ENCODE data around the gene SIRT3.

The SIRT3 gene

DNA sequence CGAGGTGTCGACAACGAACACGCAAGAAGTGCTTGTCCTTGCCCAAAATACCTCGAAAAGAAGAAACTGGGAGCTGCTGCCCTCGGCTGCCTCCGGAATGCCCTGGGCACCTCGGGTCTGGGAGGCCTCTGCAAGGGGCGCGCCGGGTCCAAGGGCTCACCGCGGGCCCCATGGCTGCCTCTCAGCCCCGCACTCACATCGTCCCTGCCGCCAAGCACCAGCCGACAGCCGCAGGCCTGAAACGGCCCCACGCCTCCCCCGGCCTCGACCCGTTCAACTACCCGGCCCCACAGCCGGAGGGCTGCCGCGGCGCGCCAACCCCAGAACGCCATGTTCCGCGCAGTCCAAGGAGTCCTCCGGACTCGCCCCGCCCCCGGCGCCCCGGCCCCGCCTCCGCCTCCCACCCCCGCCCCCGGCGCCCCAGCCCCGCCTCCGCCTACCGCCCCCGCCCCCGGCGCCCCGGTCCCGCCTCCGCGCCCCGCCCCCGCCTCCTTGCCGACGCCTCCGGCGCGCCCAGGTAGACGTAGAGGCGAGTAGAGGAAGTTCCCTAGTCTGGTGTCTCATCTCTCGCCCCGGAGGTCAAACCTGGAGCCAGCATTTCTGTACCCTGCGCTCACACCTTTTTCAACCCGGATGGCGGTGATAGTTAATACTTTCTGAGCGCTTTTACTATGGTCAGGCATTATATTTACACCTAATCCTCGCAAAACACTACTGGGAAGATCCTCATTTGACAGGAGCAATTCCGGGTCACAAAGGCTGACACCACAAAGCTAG, at the start of gene SIRT3:
TSS of gene SIRT3 (minus strand) at position 346 of the 777 bp plus-strand sequence. CDS start at position 332, 14 bp downstream.
- DNase-seq (ENCODE audit: low read depth in 2 of 2): peak; percentile 68 to 72

DNA sequence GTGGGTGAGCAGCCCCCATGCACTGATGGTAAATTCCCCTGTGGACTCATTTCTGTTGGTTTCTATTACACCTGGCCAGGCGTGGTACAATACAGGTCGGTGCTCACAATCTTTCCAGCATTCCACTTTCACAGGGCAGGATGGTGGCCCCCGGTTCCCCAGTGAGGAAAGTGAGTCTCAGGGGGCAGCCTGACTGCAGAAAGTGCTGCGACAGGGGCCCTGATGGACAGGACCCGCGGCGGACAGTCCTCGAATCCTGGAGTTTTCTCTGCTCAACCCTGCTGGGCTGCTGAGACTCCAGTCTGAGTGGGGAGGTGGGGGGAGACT, 49.7 kb upstream of the SIRT3 start:
- no peak for DNase-seq (ENCODE audit: low read depth in 2 of 2)

DNA sequence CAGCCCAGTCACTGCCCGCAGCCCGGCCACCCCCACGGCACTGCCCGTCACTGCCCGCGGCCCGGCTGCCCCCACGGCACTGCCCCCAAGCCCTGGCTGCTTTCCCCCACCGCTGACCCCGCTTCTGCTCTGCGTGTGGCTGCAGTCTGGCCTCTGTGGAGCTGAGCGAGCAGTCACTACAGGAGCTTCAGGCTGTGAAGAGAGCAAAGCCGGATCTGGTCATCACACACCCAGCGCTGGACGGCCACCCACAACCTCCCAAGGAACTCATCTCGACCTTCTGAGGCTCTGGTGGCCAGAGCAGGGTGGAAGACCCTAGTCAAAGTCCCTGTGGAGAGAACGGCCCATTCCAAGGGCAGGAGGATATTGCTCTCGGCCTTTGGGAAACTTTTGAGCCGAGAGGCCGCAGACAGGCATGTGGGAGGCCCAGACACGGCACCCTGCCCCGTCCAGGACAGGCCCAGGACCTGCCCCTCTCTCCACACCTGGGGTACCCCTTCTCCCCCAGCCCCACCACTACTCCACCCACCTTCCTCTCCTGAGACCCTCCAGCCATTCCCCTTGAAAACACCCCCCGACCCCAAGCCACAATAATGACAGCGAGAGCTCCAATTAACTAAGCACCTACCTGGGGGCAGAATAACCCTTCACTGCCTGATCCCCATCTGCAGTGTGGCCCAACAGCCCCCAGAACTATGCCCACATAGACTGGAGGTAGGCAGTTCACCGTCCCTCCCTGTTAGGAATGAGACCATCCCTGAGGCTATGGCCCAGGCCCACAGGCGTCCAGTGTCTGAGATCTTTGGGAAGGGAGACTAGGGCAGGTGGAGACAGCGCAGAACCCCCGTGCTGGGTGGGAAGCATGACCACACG, 49.1 kb upstream of the SIRT3 start:
- DNase-seq (ENCODE audit: low read depth in 2 of 2): no peak

DNA sequence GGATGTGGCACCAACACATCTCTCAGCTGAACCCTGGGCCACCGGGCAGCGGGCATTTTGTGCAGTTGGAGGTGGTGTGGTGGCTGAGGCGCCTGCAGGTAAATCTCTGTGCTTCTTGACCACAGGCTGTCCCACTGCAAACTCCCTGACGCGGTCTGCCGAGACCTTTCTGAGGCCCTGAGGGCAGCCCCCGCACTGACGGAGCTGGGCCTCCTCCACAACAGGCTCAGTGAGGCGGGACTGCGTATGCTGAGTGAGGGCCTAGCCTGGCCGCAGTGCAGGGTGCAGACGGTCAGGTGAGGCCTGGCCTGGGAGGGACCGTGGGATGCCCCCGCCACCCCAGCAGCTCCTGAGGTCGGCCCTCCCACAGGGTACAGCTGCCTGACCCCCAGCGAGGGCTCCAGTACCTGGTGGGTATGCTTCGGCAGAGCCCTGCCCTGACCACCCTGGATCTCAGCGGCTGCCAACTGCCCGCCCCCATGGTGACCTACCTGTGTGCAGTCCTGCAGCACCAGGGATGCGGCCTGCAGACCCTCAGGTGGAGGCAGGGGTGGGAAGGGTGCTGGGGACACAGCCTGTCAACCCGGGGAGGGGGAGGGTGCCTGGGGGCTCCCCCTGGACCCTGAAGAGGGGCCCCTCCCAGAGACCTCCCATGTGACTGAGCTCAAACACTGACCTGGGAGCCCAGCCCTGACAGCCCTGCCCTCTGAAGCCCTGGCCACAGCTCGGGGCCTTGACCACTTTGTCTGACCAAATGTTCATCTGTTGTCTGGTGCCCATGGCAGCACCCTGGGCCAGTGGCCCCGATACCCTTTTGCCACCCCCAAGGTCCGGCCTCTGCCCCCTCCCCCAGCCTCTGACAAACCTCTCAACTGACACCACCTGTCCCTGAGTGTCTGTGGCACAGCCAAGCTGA, 48.2 kb upstream of the SIRT3 start:
- no peak for DNase-seq (ENCODE audit: low read depth in 2 of 2)

- no peak for DNase-seq (ENCODE audit: low read depth in 2 of 2)
Measured at GRCh38 chr11:283405-284104, 47.4 kb upstream of the SIRT3 start.

- no peak for DNase-seq (ENCODE audit: low read depth in 2 of 2)
Measured at GRCh38 chr11:282630-283360, 46.7 kb upstream of the SIRT3 start.

- DNase-seq (ENCODE audit: low read depth in 2 of 2): no peak
Measured at GRCh38 chr11:282171-282570, 46.0 kb upstream of the SIRT3 start.

- DNase-seq (ENCODE audit: low read depth in 2 of 2): no peak
Measured at GRCh38 chr11:281486-282161, 45.5 kb upstream of the SIRT3 start.

DNA sequence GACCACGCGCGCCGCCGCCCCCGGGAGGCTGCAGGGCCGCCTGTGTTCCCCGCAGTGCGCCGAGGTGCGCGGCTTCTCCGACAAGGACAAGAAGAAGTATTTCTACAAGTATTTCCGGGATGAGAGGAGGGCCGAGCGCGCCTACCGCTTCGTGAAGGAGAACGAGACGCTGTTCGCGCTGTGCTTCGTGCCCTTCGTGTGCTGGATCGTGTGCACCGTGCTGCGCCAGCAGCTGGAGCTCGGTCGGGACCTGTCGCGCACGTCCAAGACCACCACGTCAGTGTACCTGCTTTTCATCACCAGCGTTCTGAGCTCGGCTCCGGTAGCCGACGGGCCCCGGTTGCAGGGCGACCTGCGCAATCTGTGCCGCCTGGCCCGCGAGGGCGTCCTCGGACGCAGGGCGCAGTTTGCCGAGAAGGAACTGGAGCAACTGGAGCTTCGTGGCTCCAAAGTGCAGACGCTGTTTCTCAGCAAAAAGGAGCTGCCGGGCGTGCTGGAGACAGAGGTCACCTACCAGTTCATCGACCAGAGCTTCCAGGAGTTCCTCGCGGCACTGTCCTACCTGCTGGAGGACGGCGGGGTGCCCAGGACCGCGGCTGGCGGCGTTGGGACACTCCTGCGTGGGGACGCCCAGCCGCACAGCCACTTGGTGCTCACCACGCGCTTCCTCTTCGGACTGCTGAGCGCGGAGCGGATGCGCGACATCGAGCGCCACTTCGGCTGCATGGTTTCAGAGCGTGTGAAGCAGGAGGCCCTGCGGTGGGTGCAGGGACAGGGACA, 44.8 kb upstream of the SIRT3 start:
- DNase-seq (ENCODE audit: low read depth in 2 of 2): no peak

- DNase-seq (ENCODE audit: low read depth in 2 of 2): no peak
Measured at GRCh38 chr11:279966-280705, 44.0 kb upstream of the SIRT3 start.

GRCh38 chr11:279040-279965, 43.2 kb upstream of the SIRT3 start:
- no peak for DNase-seq (ENCODE audit: low read depth in 2 of 2)

DNA sequence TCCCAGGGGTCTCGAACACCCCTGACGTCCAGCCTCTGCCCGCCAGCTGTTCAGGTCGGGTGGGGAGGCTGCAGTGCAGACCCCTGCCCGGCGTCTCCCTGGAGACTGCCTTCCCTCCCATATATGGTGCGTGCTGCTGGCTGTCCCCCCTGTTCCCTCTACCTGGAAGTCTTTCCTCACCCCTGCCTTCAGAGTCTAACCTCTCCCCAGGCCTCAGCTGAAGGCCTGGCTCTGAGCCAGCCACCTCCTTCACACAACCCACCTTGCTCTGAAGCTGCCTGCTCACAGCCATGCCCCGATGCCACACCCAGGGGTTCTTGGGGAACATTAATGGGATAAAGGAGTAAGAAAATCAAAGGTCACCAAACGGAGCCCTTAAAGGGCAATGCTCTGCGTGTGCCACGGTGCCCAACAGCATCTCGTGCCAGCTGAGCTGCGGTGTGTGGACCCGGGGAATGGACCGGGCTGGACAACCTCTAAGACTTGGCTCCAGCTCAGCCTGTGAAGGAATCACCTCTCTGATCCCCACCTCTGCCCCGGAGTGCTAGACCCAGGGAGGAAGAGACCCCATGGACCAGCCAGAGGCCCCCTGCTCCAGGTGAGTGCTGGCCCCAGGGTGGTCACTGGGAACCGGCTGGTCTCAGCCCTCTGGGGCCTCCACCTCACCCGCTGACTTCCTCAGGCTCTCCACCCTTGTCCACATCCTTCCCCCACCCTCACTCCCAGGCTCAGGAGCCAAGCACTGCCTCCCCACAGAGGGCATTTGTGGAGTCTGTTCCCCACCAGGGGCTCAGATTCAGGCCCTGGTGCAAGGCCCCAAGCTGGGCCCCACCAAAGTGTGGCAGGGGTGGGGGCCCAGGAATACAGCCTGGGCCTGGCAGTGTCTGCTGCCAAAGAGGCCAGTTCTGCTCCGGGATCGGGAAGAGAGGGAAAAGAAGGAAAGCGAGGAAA, 42.1 kb upstream of the SIRT3 start, which contains the start of gene NLRP6:
TSS of gene NLRP6 (plus strand) at position 407 of the 951 bp plus-strand sequence. CDS start at position 570, 163 bp downstream.
- no peak for DNase-seq (ENCODE audit: low read depth in 2 of 2)

DNA sequence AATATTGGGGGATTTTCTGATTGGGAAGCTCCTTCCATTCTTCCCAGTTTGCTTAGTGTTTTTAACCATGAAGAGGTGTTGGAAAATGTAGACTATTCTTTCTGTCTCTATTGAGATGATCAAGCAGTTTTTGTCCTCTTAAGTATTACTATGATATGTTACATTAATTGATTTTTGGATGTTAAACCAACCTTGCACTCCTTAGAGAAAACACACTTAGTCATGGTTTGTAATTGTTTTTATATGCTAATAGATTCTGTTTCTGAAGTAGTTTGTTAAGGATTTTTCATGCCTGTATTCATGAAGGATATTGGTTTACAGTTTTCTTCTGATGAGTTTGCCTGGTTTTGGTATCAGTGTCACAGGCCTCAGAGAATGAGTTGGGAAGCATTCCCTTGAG, 40.1 kb upstream of the SIRT3 start:
- DNase-seq (ENCODE audit: low read depth in 2 of 2): no peak

DNA sequence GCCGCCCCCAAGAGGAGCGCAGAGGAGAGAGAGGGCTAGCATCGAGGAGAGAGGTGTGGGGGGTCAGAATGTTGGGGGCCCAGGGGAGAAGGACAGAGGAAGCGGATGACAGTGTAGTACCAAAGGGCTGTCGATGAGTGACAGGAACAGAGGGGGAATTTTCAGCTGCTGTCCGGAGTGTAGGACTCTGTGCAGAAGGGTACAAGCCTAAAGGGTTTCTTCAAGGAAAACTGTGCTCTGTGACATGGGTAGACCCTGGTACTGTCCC, 36.7 kb upstream of the SIRT3 start:
- no peak for DNase-seq (ENCODE audit: low read depth in 2 of 2)

DNA sequence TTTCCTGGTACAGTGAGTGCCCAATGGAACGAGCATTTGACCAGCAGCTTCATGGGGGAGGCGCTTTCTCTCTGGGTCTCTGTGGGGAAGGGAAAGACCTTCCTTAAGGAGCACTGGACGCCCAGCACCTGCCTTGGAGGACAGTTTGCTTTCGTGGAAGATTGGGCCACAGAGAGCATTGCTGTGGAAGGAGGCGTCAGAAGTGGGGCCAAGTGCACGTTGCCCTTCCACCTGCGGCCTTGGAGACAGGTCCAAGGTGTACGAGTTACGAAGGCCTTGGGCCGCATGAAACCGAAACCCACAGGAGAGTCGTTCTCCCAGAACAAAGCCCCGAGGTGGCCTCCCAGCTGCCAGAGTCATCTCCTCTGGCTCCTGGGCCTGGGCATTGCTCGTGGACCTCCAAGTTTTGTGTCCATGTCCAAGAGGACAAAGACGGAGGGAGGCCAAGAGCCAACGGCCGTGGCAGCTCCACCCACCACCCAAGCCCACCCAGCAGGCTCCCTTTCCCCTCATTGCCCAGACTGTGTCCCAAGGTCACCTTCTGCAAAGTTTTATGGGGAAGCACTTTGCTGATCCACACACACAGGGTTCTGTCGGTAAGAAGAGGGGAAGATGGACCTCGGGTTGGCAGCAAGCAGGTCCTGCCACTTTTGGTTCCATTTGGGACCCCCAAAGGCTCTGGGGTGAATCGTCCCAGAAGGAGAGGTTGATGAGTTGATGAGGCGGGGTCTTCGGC, 36.2 kb upstream of the SIRT3 start:
- no peak for DNase-seq (ENCODE audit: low read depth in 2 of 2)

DNA sequence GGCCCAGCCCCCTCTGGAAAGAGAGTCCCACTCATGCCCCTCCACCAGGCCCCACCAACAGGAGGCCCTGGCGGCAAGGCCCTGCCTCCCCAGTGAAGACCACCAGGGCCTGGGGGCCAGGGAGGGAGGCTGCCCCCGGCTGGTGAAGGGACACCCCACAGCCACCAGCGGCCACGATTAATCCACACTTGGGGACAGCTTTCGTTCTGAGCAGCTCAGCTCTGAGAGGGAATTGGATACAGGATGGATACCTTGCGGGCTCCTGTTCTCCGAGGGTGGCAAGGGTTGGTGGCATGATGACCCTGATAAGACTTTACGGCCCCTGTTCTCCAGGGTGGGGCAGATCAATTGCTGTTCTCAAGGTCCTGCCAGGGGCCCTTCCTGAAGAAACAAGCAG, 35.2 kb upstream of the SIRT3 start:
- no peak for DNase-seq (ENCODE audit: low read depth in 2 of 2)
